ENCODE results near the gene NDUFB7. TPM values are rescaled to one million over a fixed set of nuclear protein-coding genes. Genes with fewer than 3 reads are reported as not detected.

NDUFB7 gene
- total RNA-seq, 1 experiment from 2014 or later, result 254 TPM

DNA sequence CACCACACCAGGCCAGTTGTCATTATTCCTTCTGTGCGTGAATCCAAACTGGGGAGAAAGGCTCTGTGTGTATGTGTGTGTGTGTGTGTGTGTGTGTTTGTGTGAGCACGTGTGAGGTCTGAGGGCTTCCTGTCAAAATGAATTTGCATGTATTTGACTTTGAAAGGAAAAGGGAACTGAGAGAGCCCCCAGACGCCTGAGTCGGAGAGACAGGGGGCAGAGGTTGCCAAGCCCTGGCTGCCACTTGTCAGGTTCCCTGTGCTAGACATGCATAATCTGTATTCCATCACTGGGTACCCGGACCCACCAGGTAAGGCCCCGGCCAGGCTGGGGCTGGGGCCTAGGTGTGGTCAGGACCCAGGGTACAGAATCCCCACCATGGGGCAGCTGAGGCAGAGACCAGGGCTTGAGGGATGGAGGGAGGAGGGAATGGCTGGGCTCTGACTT is 11.1 kb upstream of the NDUFB7 start, which contains the start of gene CLEC17A:
Gene CLEC17A, plus strand, starts transcription at position 191 of the 447 bp plus-strand sequence. Its CDS starts 77 bp downstream, at position 268.
- ChIA-PET CTCF (no interaction called here), POLR2A (no interaction called here)
- TF ChIP-seq PREB (CRISPR knock-in tag; IDR thresholded peaks at IDR 0.05; ENCODE audit: borderline replicate concordance), result no peak
- TF ChIP-seq ZNF138 (CRISPR knock-in tag; conservative IDR thresholded peaks at IDR 0.05), result no peak
- TF ChIP-seq EMX1 (CRISPR knock-in tag; IDR thresholded peaks at IDR 0.05), result no peak
- TF ChIP-seq AFF4 (CRISPR knock-in tag; IDR thresholded peaks at IDR 0.05; ENCODE audit: borderline replicate concordance), result no peak
- TF ChIP-seq ZNF512 (CRISPR knock-in tag; IDR thresholded peaks at IDR 0.05; ENCODE audit: borderline replicate concordance), result no peak
- TF ChIP-seq, protein P1, sequence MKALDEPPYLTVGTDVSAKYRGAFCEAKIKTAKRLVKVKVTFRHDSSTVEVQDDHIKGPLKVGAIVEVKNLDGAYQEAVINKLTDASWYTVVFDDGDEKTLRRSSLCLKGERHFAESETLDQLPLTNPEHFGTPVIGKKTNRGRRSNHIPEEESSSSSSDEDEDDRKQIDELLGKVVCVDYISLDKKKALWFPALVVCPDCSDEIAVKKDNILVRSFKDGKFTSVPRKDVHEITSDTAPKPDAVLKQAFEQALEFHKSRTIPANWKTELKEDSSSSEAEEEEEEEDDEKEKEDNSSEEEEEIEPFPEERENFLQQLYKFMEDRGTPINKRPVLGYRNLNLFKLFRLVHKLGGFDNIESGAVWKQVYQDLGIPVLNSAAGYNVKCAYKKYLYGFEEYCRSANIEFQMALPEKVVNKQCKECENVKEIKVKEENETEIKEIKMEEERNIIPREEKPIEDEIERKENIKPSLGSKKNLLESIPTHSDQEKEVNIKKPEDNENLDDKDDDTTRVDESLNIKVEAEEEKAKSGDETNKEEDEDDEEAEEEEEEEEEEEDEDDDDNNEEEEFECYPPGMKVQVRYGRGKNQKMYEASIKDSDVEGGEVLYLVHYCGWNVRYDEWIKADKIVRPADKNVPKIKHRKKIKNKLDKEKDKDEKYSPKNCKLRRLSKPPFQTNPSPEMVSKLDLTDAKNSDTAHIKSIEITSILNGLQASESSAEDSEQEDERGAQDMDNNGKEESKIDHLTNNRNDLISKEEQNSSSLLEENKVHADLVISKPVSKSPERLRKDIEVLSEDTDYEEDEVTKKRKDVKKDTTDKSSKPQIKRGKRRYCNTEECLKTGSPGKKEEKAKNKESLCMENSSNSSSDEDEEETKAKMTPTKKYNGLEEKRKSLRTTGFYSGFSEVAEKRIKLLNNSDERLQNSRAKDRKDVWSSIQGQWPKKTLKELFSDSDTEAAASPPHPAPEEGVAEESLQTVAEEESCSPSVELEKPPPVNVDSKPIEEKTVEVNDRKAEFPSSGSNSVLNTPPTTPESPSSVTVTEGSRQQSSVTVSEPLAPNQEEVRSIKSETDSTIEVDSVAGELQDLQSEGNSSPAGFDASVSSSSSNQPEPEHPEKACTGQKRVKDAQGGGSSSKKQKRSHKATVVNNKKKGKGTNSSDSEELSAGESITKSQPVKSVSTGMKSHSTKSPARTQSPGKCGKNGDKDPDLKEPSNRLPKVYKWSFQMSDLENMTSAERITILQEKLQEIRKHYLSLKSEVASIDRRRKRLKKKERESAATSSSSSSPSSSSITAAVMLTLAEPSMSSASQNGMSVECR (CRISPR knock-in tag; IDR thresholded peaks at IDR 0.05; ENCODE audit: borderline replicate concordance), result no peak
- TF ChIP-seq RORB (CRISPR knock-in tag; IDR thresholded peaks at IDR 0.05), result no peak
- TF ChIP-seq, protein P2, sequence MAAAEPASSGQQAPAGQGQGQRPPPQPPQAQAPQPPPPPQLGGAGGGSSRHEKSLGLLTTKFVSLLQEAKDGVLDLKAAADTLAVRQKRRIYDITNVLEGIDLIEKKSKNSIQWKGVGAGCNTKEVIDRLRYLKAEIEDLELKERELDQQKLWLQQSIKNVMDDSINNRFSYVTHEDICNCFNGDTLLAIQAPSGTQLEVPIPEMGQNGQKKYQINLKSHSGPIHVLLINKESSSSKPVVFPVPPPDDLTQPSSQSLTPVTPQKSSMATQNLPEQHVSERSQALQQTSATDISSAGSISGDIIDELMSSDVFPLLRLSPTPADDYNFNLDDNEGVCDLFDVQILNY (CRISPR knock-in tag; IDR thresholded peaks at IDR 0.05), result no peak
- no peak for TF ChIP-seq ZNF317 (CRISPR knock-in tag; IDR thresholded peaks at IDR 0.05; ENCODE audit: borderline replicate concordance, low read depth)
- ATAC-seq, result no peak
- Mint-ChIP-seq H3K27me3 (ENCODE audit: low read depth) (peaks cover 9% of the 10 kb centered on the region), H3K9me3 (no peaks in the 10 kb centered on the region), H3K27ac (no peak within 1 kb of the TSS), H3K36me3 (no peaks in the 10 kb centered on the region), H3K4me1 (peaks cover 5% of the 10 kb centered on the region), H3K4me3 (no peak within 1 kb of the TSS)
- DNase-seq (ENCODE audit: low spot score), result no peak

- Mint-ChIP-seq H3K27ac (no peak overlapping the region), H3K9me3 (no peaks in the 10 kb centered on the region), H3K36me3 (no peaks in the 10 kb centered on the region), H3K4me1 (peaks cover 5% of the 10 kb centered on the region), H3K4me3 (no peak overlapping the region), H3K27me3 (ENCODE audit: low read depth) (peaks cover 3% of the 10 kb centered on the region)
- peak; percentile 18; the same call in 1 of the 2 replicates for ATAC-seq
- CTCF ChIA-PET, result interaction anchor here (1.6 kb wide), 1 partner anchor 106 kb away, joined by 7 read pairs; no protein-coding TSS in a partner anchor
- POLR2A ChIA-PET, result no interaction called here
- no peak for DNase-seq (ENCODE audit: low spot score)
- TF ChIP-seq ZBTB21 (CRISPR knock-in tag; IDR thresholded peaks at IDR 0.05; ENCODE audit: borderline replicate concordance) (no peak), GTF2I (CRISPR knock-in tag; conservative IDR thresholded peaks at IDR 0.05) (peak; percentile 66; the same call in 1 of the 2 replicates), HMGA2 (CRISPR knock-in tag; IDR thresholded peaks at IDR 0.05) (no peak), ZNF232 (CRISPR knock-in tag; IDR thresholded peaks at IDR 0.05) (no peak), ZNF425 (CRISPR knock-in tag; conservative IDR thresholded peaks at IDR 0.05) (no peak), USF2 (CRISPR knock-in tag; IDR thresholded peaks at IDR 0.05) (no peak)
- TF ChIP-seq, protein P3, sequence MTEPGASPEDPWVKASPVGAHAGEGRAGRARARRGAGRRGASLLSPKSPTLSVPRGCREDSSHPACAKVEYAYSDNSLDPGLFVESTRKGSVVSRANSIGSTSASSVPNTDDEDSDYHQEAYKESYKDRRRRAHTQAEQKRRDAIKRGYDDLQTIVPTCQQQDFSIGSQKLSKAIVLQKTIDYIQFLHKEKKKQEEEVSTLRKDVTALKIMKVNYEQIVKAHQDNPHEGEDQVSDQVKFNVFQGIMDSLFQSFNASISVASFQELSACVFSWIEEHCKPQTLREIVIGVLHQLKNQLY (CRISPR knock-in tag; IDR thresholded peaks at IDR 0.05), result no peak
Measured at GRCh38 chr19:14580623-14581237, 8.9 kb upstream of the NDUFB7 start.

All from WTC11 (cell line).